HepG2 (cell line): ENCODE data around the gene UNG. TPM values are rescaled to one million over a fixed set of nuclear protein-coding genes. Genes with fewer than 3 reads are reported as not detected.

Experiments
- CCDC6 ChIP-seq: sonication (generic); formaldehyde crosslinking; IDR thresholded peaks from 2 replicates; pipeline ENCODE4 v1.8.1; 2022; ENCODE audit warnings: mild to moderate bottlenecking, missing genetic modification reagents, moderate library complexity
- KAT8 ChIP-seq: IDR thresholded peaks from 2 replicates; pipeline ENCODE4 v1.6.1; 2016; ENCODE audit warnings: missing genetic modification reagents, missing compliant biosample characterization
- TOPORS ChIP-seq: sonication (generic); formaldehyde crosslinking; IDR thresholded peaks from 2 replicates; pipeline ENCODE4 v1.8.0; 2023; ENCODE audit warnings: mild to moderate bottlenecking, missing genetic modification reagents
- ZNF136 ChIP-seq: sonication (generic); formaldehyde crosslinking; IDR thresholded peaks from 2 replicates; pipeline ENCODE4 v1.8.1; 2022; ENCODE audit warnings: low read depth, mild to moderate bottlenecking, moderate library complexity, missing genetic modification reagents
- ZNF260 ChIP-seq: sonication (generic); formaldehyde crosslinking; IDR thresholded peaks from 2 replicates; pipeline ENCODE4 v1.4.0; 2020; ENCODE audit warnings: missing genetic modification reagents, low read depth, mild to moderate bottlenecking, borderline replicate concordance
- ZNF274 ChIP-seq: sonication (generic); formaldehyde crosslinking; IDR thresholded peaks from 2 replicates; pipeline ENCODE4 v1.5.1; 2020; ENCODE audit warnings: mild to moderate bottlenecking, missing genetic modification reagents
- ZNF510 ChIP-seq: sonication (generic); formaldehyde crosslinking; IDR thresholded peaks from 2 replicates; pipeline ENCODE4 v1.4.0; 2020; ENCODE audit warnings: low read depth, mild to moderate bottlenecking, missing genetic modification reagents
- ZNF564 ChIP-seq: sonication (generic); formaldehyde crosslinking; IDR thresholded peaks from 2 replicates; pipeline ENCODE4 v1.8.1; 2023; ENCODE audit warnings: mild to moderate bottlenecking, missing genetic modification reagents
- ZNF607 ChIP-seq: sonication (generic); formaldehyde crosslinking; IDR thresholded peaks from 2 replicates; pipeline ENCODE4 v1.5.1; 2020; ENCODE audit warnings: missing genetic modification reagents, mild to moderate bottlenecking, borderline replicate concordance
- ZNF674 ChIP-seq: sonication (generic); formaldehyde crosslinking; IDR thresholded peaks from 2 replicates; pipeline ENCODE4 v1.5.0; 2020; ENCODE audit warnings: low read depth, mild to moderate bottlenecking, missing genetic modification reagents
- polyA plus RNA-seq, 8 experiments: library from polyadenylated mRNA; depleted of rRNA in 3 of 8; stranded (reverse) in 7 of 8; unstranded in 1 of 8; fragments of >200 nt; fragmentation: Illumina TruSeq in 4 of 8; extraction: Trizol in 4 of 8; gene quantifications; 2 replicates each; pipeline versions ENCODE4 v1.2.1 to v1.2.3, GENCODE V29; 2011 to 2016; ENCODE audit warnings: low read depth in 4 of 8, missing spikeins in 1 of 8, mixed read lengths in 1 of 8; ENCODE audit not compliant: insufficient read depth in 1 of 8
- total RNA-seq, 5 experiments: library from RNA; depleted of rRNA; stranded (reverse); fragments of >200 nt; fragmentation: Illumina TruSeq; extraction: Trizol; gene quantifications; 2 replicates each; pipeline ENCODE4 v1.2.3, GENCODE V29; 2016; ENCODE audit warnings: low read depth in 1 of 5
- TF ChIP-seq, protein P1 (sequence below): sonication (generic); formaldehyde crosslinking; IDR thresholded peaks from 2 replicates; pipeline ENCODE4 v1.4.0; 2020; ENCODE audit warnings: mild to moderate bottlenecking, missing genetic modification reagents
- TF ChIP-seq, protein P2 (sequence below): sonication (generic); formaldehyde crosslinking; IDR thresholded peaks from 2 replicates; pipeline ENCODE4 v1.5.1; 2020; ENCODE audit warnings: mild to moderate bottlenecking, missing genetic modification reagents, moderate library complexity
- TF ChIP-seq, protein P3 (sequence below): sonication (generic); formaldehyde crosslinking; IDR thresholded peaks from 2 replicates; pipeline ENCODE4 v1.4.0; 2020; ENCODE audit warnings: mild to moderate bottlenecking, missing genetic modification reagents
- TF ChIP-seq, protein P4 (sequence below): sonication (generic); formaldehyde crosslinking; IDR thresholded peaks from 2 replicates; pipeline ENCODE4 v1.8.1; 2022; ENCODE audit warnings: mild to moderate bottlenecking, missing genetic modification reagents

Gene UNG
- total and polyA plus RNA-seq, 2 of the 13 experiments (the other 11 are each of a cell fraction or from before 2014, with no cell fraction given), result 23.3 to 114 TPM

DNA sequence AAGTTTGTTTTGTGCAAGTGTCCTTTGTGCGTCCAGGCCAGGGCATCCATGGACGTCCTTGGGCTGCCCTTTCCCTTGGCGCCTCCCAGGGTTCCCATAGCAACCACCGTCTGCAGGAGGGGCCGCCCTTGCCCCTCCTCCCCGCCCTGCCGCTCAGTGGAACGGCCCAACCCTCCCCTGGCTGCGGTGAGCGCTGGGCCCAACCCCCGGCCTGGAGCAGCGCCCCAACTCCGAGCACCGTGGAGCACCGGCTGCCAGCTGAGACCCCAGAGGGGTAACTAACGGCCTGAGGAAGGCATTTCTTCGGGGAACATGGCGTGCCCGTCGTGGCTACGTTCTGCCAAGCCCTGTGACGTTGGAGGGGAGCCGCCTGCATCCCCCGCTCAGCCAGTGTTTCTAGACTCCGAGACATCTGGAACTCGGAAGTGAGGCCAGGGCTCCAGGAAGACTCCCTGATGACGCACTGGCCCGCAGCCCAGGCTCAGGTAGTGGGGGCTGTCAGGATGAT is 13.6 kb downstream of the UNG start (continued):
- TF ChIP-seq ZNF136 (CRISPR knock-in tag) (no peak), ZNF607 (CRISPR knock-in tag) (peak; percentile 58; the same call in 1 of the 2 replicates), KAT8 (CRISPR knock-in tag) (peak; percentile 64; the same call in 1 of the 2 replicates), ZNF274 (CRISPR knock-in tag) (peak; percentile 58; the same call in 1 of the 2 replicates), ZNF674 (no peak), ZNF510 (CRISPR knock-in tag) (no peak), CCDC6 (CRISPR knock-in tag) (no peak), ZNF260 (no peak), TOPORS (CRISPR knock-in tag) (no peak), ZNF564 (CRISPR knock-in tag) (peak; percentile 91; the same call in 1 of the 2 replicates)
- TF ChIP-seq, protein P1, sequence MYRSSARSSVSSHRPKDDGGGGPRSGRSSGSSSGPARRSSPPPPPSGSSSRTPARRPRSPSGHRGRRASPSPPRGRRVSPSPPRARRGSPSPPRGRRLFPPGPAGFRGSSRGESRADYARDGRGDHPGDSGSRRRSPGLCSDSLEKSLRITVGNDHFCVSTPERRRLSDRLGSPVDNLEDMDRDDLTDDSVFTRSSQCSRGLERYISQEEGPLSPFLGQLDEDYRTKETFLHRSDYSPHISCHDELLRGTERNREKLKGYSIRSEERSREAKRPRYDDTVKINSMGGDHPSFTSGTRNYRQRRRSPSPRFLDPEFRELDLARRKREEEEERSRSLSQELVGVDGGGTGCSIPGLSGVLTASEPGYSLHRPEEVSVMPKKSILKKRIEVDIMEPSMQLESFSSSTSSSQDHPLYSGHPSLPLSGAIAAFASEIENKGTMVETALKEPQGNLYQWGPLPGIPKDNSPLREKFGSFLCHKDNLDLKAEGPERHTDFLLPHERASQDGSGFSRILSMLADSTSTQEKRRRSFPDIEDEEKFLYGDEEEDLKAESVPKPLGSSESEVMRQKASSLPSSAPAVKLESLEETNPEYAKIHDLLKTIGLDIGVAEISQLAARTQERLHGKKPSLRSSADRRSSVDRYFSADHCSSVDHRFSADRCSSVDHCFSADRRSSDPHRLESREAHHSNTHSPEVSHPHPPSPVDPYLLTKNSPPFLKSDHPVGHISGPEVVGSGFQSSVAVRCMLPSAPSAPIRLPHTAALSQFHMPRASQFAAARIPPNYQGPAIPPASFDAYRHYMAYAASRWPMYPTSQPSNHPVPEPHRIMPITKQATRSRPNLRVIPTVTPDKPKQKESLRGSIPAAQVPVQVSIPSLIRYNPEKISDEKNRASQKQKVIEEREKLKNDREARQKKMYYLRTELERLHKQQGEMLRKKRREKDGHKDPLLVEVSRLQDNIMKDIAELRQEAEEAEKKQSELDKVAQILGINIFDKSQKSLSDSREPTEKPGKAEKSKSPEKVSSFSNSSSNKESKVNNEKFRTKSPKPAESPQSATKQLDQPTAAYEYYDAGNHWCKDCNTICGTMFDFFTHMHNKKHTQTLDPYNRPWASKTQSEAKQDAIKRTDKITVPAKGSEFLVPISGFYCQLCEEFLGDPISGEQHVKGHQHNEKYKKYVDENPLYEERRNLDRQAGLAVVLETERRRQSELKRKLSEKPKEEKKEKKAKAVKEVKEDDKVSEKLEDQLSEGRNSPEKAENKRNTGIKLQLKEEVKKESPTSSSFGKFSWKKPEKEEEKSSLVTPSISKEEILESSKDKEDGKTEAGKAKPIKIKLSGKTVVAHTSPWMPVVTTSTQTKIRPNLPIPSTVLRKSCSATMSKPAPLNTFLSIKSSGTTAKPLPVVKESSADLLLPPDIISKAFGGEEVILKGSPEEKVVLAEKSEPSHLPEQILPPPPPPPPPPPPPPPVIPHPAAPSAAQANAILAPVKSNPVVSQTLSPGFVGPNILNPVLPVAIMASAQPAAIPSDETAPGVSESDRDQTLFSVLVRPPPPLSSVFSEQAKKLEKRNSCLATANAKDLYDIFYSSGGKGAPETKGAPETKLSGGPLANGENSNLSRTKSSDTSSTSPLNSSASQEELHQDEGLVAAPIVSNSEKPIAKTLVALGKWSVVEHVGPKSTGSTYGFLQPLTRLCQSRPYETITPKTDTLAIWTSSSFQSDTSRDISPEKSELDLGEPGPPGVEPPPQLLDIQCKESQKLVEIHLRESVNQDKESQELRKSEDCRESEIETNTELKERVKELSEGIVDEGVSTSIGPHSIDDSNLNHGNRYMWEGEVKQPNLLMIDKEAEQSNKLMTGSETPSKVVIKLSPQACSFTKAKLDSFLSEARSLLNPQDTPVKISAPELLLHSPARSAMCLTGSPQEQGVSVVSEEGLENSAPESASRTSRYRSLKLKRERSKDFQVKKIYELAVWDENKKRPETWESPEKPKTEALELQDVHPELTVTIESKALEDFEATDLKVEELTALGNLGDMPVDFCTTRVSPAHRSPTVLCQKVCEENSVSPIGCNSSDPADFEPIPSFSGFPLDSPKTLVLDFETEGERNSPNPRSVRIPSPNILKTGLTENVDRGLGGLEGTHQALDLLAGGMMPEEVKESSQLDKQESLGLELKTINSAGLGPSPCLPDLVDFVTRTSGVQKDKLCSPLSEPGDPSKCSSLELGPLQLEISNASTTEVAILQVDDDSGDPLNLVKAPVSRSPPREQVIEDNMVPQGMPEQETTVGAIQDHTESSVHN (CRISPR knock-in tag), result no peak
- TF ChIP-seq, protein P2, sequence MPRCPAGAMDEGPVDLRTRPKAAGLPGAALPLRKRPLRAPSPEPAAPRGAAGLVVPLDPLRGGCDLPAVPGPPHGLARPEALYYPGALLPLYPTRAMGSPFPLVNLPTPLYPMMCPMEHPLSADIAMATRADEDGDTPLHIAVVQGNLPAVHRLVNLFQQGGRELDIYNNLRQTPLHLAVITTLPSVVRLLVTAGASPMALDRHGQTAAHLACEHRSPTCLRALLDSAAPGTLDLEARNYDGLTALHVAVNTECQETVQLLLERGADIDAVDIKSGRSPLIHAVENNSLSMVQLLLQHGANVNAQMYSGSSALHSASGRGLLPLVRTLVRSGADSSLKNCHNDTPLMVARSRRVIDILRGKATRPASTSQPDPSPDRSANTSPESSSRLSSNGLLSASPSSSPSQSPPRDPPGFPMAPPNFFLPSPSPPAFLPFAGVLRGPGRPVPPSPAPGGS (CRISPR knock-in tag), result no peak
- TF ChIP-seq, protein P3, sequence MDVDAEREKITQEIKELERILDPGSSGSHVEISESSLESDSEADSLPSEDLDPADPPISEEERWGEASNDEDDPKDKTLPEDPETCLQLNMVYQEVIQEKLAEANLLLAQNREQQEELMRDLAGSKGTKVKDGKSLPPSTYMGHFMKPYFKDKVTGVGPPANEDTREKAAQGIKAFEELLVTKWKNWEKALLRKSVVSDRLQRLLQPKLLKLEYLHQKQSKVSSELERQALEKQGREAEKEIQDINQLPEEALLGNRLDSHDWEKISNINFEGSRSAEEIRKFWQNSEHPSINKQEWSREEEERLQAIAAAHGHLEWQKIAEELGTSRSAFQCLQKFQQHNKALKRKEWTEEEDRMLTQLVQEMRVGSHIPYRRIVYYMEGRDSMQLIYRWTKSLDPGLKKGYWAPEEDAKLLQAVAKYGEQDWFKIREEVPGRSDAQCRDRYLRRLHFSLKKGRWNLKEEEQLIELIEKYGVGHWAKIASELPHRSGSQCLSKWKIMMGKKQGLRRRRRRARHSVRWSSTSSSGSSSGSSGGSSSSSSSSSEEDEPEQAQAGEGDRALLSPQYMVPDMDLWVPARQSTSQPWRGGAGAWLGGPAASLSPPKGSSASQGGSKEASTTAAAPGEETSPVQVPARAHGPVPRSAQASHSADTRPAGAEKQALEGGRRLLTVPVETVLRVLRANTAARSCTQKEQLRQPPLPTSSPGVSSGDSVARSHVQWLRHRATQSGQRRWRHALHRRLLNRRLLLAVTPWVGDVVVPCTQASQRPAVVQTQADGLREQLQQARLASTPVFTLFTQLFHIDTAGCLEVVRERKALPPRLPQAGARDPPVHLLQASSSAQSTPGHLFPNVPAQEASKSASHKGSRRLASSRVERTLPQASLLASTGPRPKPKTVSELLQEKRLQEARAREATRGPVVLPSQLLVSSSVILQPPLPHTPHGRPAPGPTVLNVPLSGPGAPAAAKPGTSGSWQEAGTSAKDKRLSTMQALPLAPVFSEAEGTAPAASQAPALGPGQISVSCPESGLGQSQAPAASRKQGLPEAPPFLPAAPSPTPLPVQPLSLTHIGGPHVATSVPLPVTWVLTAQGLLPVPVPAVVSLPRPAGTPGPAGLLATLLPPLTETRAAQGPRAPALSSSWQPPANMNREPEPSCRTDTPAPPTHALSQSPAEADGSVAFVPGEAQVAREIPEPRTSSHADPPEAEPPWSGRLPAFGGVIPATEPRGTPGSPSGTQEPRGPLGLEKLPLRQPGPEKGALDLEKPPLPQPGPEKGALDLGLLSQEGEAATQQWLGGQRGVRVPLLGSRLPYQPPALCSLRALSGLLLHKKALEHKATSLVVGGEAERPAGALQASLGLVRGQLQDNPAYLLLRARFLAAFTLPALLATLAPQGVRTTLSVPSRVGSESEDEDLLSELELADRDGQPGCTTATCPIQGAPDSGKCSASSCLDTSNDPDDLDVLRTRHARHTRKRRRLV, result no peak
- TF ChIP-seq, protein P4, sequence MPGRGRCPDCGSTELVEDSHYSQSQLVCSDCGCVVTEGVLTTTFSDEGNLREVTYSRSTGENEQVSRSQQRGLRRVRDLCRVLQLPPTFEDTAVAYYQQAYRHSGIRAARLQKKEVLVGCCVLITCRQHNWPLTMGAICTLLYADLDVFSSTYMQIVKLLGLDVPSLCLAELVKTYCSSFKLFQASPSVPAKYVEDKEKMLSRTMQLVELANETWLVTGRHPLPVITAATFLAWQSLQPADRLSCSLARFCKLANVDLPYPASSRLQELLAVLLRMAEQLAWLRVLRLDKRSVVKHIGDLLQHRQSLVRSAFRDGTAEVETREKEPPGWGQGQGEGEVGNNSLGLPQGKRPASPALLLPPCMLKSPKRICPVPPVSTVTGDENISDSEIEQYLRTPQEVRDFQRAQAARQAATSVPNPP (CRISPR knock-in tag), result no peak
